GM19023 (cell line): Measurements from ENCODE around the gene PGBD2.
"Not testable (repeated sequence)": the region's sequence is repeated elsewhere in the genome, so short reads cannot be mapped to it uniquely, and the experiment has no call there.

Experiments used
- ATAC-seq: cut with Tn5 transposase; IDR thresholded peaks from one replicate; pipeline ENCODE4 v1.9.1; 2021; ENCODE audit warnings: mild to moderate bottlenecking, moderate library complexity; ENCODE audit not compliant: unreplicated experiment

Gene PGBD2

GRCh38 chr1:248924696-248925532 lies 18.9 kb downstream of the PGBD2 start:
- ATAC-seq = peak; percentile 74

- ATAC-seq = not testable (repeated sequence)
These were observed 19.8 kb downstream of the PGBD2 start for GRCh38 chr1:248925859-248926258.

- no peak for ATAC-seq
These were observed 20.6 kb downstream of the PGBD2 start for GRCh38 chr1:248926401-248927182.

- ATAC-seq = not testable (repeated sequence)
These were observed 21.2 kb downstream of the PGBD2 start for GRCh38 chr1:248927283-248927682.

- ATAC-seq = not testable (repeated sequence)
These were observed 22.1 kb downstream of the PGBD2 start for GRCh38 chr1:248928122-248928521.

GRCh38 chr1:248930037-248930436 lies 24.0 kb downstream of the PGBD2 start:
- not testable (repeated sequence) for ATAC-seq

- ATAC-seq = not testable (repeated sequence)
These were observed 32.3 kb downstream of the PGBD2 start for GRCh38 chr1:248938173-248938809.

- not testable (repeated sequence) for ATAC-seq
These were observed 38.3 kb downstream of the PGBD2 start for GRCh38 chr1:248944134-248944999.

GRCh38 chr1:248945000-248945423 lies 39.0 kb downstream of the PGBD2 start:
- not testable (repeated sequence) for ATAC-seq

- not testable (repeated sequence) for ATAC-seq
These were observed 39.4 kb downstream of the PGBD2 start for GRCh38 chr1:248945453-248945852.

- not testable (repeated sequence) for ATAC-seq
These were observed 39.9 kb downstream of the PGBD2 start for GRCh38 chr1:248945856-248946416.
